Smooth muscle cell (in vitro differentiated cells): Measurements from ENCODE around the gene S100A3. TPM values are rescaled to one million over a fixed set of nuclear protein-coding genes. Genes with fewer than 3 reads are reported as not detected.

Experiments used
- DNase-seq: peaks from one replicate; lab custom pipeline; 2025; ENCODE audit not compliant: unreplicated experiment; lab: John Stamatoyannopoulos, UW
- H2AFZ ChIP-seq: fragments of 200-600 bp; sonication (generic); 2 replicates; pipeline ENCODE4 v1.6.0; 2016; ENCODE audit warnings: antibody characterized with exemption, low read depth, mild to moderate bottlenecking
- H3F3A ChIP-seq: fragments of 200-600 bp; sonication (generic); 2 replicates; pipeline ENCODE4 v1.6.0; 2017; ENCODE audit warnings: antibody characterized with exemption, low read depth
- H3K27ac ChIP-seq: fragments of 200-600 bp; sonication (generic); 2 replicates; pipeline ENCODE4 v1.5.1; 2016; ENCODE audit warnings: low read depth, mild to moderate bottlenecking
- H3K27me3 ChIP-seq: fragments of 200-600 bp; sonication (generic); 2 replicates; pipeline ENCODE4 v1.6.1; 2016; ENCODE audit warnings: low read depth, mild to moderate bottlenecking
- H3K36me3 ChIP-seq: fragments of 200-600 bp; sonication (generic); 2 replicates; pipeline ENCODE4 v1.5.1; 2016; ENCODE audit warnings: low read depth
- H3K4me1 ChIP-seq: fragments of 200-600 bp; sonication (generic); 2 replicates; pipeline ENCODE4 v1.5.1; 2016; ENCODE audit warnings: low read depth
- H3K4me2 ChIP-seq: fragments of 200-600 bp; sonication (generic); 2 replicates; pipeline ENCODE4 v1.6.0; 2016; ENCODE audit warnings: mild to moderate bottlenecking
- H3K4me3 ChIP-seq: fragments of 200-600 bp; sonication (generic); 2 replicates; pipeline ENCODE4 v1.5.1; 2016; ENCODE audit warnings: mild to moderate bottlenecking
- H3K79me2 ChIP-seq: fragments of 200-600 bp; sonication (generic); 2 replicates; pipeline ENCODE4 v1.6.0; 2016; ENCODE audit warnings: low read depth, mild to moderate bottlenecking
- H3K9ac ChIP-seq: fragments of 200-600 bp; sonication (generic); 2 replicates; pipeline ENCODE4 v1.6.0; 2016; ENCODE audit warnings: low read depth
- H3K9me3 ChIP-seq: fragments of 200-600 bp; sonication (generic); replicated peaks from 2 replicates; pipeline ENCODE4 v1.5.1; 2016; ENCODE audit warnings: low read depth
- H4K20me1 ChIP-seq: fragments of 200-600 bp; sonication (generic); 2 replicates; pipeline ENCODE4 v1.6.0; 2016; ENCODE audit warnings: low read depth
- WGBS: methylation state at CpG from one replicate; pipeline ENCODE4 v1.1.7; 2016; ENCODE audit warnings: low lambda C conversion rate; 5-methylcytosine and 5-hydroxymethylcytosine counted together
- polyA plus RNA-seq: library from polyadenylated mRNA; unstranded; fragments of >200 nt; fragmentation: Nextera tagmentation; extraction: Ambion mirVana; gene quantifications from 2 replicates; pipeline ENCODE4 v1.2.1, GENCODE V29; 2016
- total RNA-seq: library from RNA; depleted of rRNA; stranded (reverse); fragments of >200 nt; gene quantifications from 2 replicates; pipeline ENCODE4 v1.2.3, GENCODE V29; 2014
- TF ChIP-seq, protein P1 (sequence below): fragments of 200-600 bp; sonication (generic); IDR thresholded peaks from 2 replicates; pipeline ENCODE4 v1.5.1; 2017; ENCODE audit warnings: borderline replicate concordance, mild to moderate bottlenecking, antibody characterized with exemption; ENCODE audit not compliant: insufficient read depth, poor library complexity, severe bottlenecking

S100A3 gene
- total and polyA plus RNA-seq, 2 experiments from 2014 or later: 13.9 to 19.8 TPM

DNA sequence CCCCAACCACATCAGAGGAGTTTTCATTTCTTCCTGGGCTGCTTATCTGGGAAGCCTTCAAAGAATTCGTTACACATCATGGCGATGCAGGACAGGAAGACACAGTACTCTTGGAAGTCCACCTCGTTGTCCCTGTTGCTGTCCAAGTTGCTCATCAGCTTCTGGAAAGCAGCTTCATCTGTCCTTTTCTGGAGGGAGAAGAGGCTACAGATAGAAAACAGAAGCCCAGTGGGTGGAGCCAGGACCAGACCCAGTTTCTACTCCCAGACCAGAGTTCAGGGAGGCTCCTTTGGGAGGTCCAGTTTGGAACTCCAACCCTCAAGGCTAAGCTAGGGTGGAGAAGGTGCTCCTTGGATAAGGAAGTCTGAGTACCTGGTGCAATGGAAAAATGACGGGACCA, 5.3 kb downstream of the S100A3 start:
- H3F3A ChIP-seq: peaks cover 11% of the 10 kb centered on the region
- TF ChIP-seq, protein P1, sequence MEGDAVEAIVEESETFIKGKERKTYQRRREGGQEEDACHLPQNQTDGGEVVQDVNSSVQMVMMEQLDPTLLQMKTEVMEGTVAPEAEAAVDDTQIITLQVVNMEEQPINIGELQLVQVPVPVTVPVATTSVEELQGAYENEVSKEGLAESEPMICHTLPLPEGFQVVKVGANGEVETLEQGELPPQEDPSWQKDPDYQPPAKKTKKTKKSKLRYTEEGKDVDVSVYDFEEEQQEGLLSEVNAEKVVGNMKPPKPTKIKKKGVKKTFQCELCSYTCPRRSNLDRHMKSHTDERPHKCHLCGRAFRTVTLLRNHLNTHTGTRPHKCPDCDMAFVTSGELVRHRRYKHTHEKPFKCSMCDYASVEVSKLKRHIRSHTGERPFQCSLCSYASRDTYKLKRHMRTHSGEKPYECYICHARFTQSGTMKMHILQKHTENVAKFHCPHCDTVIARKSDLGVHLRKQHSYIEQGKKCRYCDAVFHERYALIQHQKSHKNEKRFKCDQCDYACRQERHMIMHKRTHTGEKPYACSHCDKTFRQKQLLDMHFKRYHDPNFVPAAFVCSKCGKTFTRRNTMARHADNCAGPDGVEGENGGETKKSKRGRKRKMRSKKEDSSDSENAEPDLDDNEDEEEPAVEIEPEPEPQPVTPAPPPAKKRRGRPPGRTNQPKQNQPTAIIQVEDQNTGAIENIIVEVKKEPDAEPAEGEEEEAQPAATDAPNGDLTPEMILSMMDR: no peak
- no peak overlapping the region for H2AFZ ChIP-seq
- H3K4me3 ChIP-seq: no peak overlapping the region
- H4K20me1 ChIP-seq: no peaks in the 10 kb centered on the region
- peaks cover 41% of the 10 kb centered on the region for H3K4me1 ChIP-seq
- 46% methylated on average over 4 of the region's 4 CpGs for WGBS
- H3K4me2 ChIP-seq: peak overlapping the region; percentile 84
- no peaks in the 10 kb centered on the region for H3K9me3 ChIP-seq
- peak overlapping the region; percentile 51 for H3K9ac ChIP-seq
- DNase-seq: no peak
- no peaks in the 10 kb centered on the region for H3K27me3 ChIP-seq
- no peaks in the 10 kb centered on the region for H3K79me2 ChIP-seq
- H3K27ac ChIP-seq: peak overlapping the region; percentile 93
- no peaks in the 10 kb centered on the region for H3K36me3 ChIP-seq

DNA sequence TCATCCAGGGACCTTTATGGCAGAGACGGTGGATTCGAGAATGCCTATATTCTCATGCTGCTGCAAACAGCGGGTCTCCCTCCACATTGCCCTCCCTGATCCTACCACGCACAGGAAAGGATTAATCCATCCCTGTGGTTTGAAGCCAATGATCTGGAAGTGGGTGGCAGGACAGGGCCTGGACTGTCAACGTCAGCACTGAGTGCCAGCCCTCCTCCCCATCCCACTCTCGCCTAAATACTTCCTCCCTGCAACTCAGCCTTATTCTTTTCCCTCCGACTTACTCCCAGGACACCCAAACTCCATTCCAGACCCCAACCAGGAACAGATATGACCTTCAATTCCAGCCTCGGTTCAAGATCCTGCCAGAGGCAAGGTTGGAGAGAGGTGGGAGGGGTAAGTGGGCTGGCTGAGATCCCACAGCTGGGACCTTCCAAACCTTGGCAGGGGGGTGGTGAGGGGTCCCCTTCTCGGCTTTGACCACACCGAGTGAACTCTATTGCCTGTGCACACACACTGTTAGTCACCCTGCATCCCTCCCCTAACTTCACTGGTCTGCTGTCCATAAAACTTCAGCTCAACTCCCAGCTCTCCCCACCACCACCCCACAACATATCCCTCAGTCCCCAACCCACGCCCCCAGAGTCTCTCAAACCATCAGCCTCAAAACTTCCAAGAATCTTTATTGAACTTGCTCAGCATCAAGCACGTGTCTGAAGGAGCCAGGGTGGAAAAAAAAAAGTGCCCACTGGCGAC, 5.9 kb downstream of the S100A3 start:
- H3K36me3 ChIP-seq: no peaks in the 10 kb centered on the region
- no peaks in the 10 kb centered on the region for H3K27me3 ChIP-seq
- TF ChIP-seq, protein P1: no peak
- peak overlapping the region; percentile 81 for H3K9ac ChIP-seq
- no peak overlapping the region for H3K4me3 ChIP-seq
- no peaks in the 10 kb centered on the region for H3K79me2 ChIP-seq
- DNase-seq: no peak
- 30% methylated on average over 13 of the region's 13 CpGs for WGBS
- H3F3A ChIP-seq: peaks cover 14% of the 10 kb centered on the region
- H3K4me1 ChIP-seq: peaks cover 39% of the 10 kb centered on the region
- no peaks in the 10 kb centered on the region for H4K20me1 ChIP-seq
- peak overlapping the region; percentile 84 for H3K4me2 ChIP-seq
- H2AFZ ChIP-seq: no peak overlapping the region
- H3K9me3 ChIP-seq: no peaks in the 10 kb centered on the region
- H3K27ac ChIP-seq: peak overlapping the region; percentile 93

DNA sequence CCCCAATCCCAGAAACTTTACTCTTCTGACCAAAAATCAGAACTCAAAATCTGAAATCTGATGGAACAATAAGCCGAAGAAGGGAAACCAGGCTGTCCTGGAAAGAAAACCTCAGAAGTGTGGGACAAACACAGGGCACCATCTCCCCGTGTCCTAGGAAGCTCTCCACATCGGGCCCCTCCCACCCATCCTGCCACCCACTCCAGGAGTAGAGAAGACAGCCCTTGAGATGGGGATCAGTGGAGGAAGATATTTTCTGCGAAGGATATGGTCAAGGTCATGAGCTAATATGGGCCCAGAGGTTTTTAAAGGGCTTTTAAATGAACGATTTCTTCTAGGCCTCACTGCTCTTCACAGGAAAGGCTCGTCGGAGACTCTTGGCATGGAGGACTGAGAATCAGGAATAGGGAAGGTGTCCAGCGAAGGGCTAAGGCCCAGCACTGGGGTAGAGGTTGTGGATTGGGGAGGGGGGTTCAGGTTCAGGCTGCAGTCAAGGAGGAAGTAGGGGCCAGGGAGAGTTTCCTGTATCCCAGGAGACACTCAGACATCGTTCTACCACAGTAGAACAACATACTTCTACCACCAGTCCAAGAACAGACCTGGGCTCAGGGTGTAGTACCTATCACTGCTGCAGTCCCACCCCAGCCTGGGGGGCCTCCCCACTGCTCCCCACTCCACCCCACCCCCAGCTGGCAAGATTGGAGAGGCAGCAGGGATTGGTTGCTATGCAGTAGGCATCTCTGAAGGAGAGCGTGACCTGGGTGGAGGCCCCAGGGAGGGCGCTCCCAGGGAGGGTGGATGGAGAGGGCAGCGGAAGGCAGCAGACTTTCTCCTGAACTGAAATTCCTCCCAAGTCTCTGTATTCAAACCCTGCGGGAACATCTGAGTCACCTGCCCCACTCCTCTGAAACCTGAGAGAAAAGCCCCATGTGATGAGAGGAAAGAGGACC, 7.1 kb downstream of the S100A3 start:
- WGBS: 70% methylated on average over 13 of the region's 13 CpGs
- TF ChIP-seq, protein P1: no peak
- Histone ChIP-seq H3K9ac (no peak overlapping the region), H3K27me3 (no peaks in the 10 kb centered on the region), H3K4me1 (peaks cover 34% of the 10 kb centered on the region), H3K9me3 (no peaks in the 10 kb centered on the region), H3K4me2 (peak overlapping the region; percentile 84), H3K36me3 (no peaks in the 10 kb centered on the region), H3K4me3 (no peak overlapping the region), H3K27ac (peak overlapping the region; percentile 93), H4K20me1 (no peaks in the 10 kb centered on the region), H2AFZ (no peak overlapping the region), H3F3A (peaks cover 14% of the 10 kb centered on the region), H3K79me2 (no peaks in the 10 kb centered on the region)
- no peak for DNase-seq
